Endothelial cell (in vitro differentiated cells): ENCODE data around the gene NUTM2G. TPM values are rescaled to one million over a fixed set of nuclear protein-coding genes. Genes with fewer than 3 reads are reported as not detected.
"Not testable (repeated sequence)": the region's sequence is repeated elsewhere in the genome, so short reads cannot be mapped to it uniquely, and the experiment has no call there.

Source experiments
- DNase-seq: peaks from one replicate; pipeline ENCODE4 v3.0.0; 2021; ENCODE audit warnings: low spot score
- H3K27ac Mint-ChIP-seq: one replicate; pipeline ENCODE4 v1.8.0; 2021; ENCODE audit warnings: mixed read lengths, inconsistent platforms; ENCODE audit not compliant: unreplicated experiment
- H3K27me3 Mint-ChIP-seq: one replicate; pipeline ENCODE4 v1.8.0; 2021; ENCODE audit warnings: mild to moderate bottlenecking, moderate library complexity, mixed read lengths, inconsistent platforms; ENCODE audit not compliant: unreplicated experiment
- H3K36me3 Mint-ChIP-seq: one replicate; pipeline ENCODE4 v1.8.0; 2021; ENCODE audit warnings: mild to moderate bottlenecking, low read depth, mixed read lengths, inconsistent platforms; ENCODE audit not compliant: unreplicated experiment
- H3K4me1 Mint-ChIP-seq: one replicate; pipeline ENCODE4 v1.8.0; 2021; ENCODE audit warnings: mild to moderate bottlenecking, mixed read lengths, inconsistent platforms; ENCODE audit not compliant: unreplicated experiment
- H3K4me3 Mint-ChIP-seq: one replicate; pipeline ENCODE4 v1.8.0; 2021; ENCODE audit warnings: mild to moderate bottlenecking, mixed read lengths, inconsistent platforms; ENCODE audit not compliant: unreplicated experiment
- H3K9me3 Mint-ChIP-seq: one replicate; pipeline ENCODE4 v1.8.0; 2021; ENCODE audit warnings: mixed read lengths, inconsistent platforms; ENCODE audit not compliant: unreplicated experiment
- total RNA-seq: library from RNA; stranded (reverse); fragmentation: NEBNext Ultra II Directional; extraction: Animal tissue kit (Norgen Biotek cat#: 25700); gene quantifications from one replicate; pipeline ENCODE4 v1.2.1, GENCODE V29; 2021; ENCODE audit not compliant: unreplicated experiment

Gene NUTM2G
- total RNA-seq, 1 donor from 2014 or later, result not detected

- H3K27ac Mint-ChIP-seq, H3K36me3 Mint-ChIP-seq, H3K27me3 Mint-ChIP-seq, H3K9me3 Mint-ChIP-seq, H3K4me3 Mint-ChIP-seq, DNase-seq, H3K4me1 Mint-ChIP-seq: not testable (repeated sequence)
Measured at GRCh38 chr9:96935401-96935800, 6.8 kb downstream of the NUTM2G start.

- not testable (repeated sequence) for H3K27me3 Mint-ChIP-seq, H3K4me1 Mint-ChIP-seq, DNase-seq, H3K36me3 Mint-ChIP-seq, H3K27ac Mint-ChIP-seq, H3K9me3 Mint-ChIP-seq
- peak overlapping the region; percentile 79 for H3K4me3 Mint-ChIP-seq
Measured at GRCh38 chr9:96937442-96937841, 8.8 kb downstream of the NUTM2G start.

GRCh38 chr9:96938957-96939665 is 10.5 kb downstream of the NUTM2G start:
- H3K9me3 Mint-ChIP-seq, H3K36me3 Mint-ChIP-seq, H3K27ac Mint-ChIP-seq, H3K4me3 Mint-ChIP-seq, H3K4me1 Mint-ChIP-seq, DNase-seq, H3K27me3 Mint-ChIP-seq: not testable (repeated sequence)

- H3K4me3 Mint-ChIP-seq, H3K4me1 Mint-ChIP-seq, H3K36me3 Mint-ChIP-seq, DNase-seq, H3K27ac Mint-ChIP-seq, H3K9me3 Mint-ChIP-seq, H3K27me3 Mint-ChIP-seq: not testable (repeated sequence)
Measured at GRCh38 chr9:96940982-96941381, 12.3 kb downstream of the NUTM2G start.

DNA sequence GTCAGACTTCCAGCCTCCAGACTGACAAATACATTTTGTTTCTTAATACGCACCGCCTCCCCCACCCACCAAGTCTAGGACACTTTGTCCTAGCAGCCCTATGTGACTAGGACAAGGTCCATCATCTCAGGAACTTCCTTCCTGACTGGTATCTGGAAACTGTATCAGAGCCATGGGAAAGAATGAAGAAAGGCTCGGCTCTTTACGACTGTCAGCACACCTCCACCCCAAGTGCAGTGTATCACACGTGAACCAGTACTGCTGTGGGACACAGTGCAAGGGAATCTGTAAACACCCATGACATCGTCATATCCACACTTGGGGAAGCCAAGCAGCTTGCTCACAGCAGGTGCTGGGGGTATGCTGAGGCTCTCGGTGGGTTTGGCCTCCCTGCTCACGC is 13.0 kb downstream of the NUTM2G start:
- not testable (repeated sequence) for H3K4me3 Mint-ChIP-seq, H3K9me3 Mint-ChIP-seq, DNase-seq, H3K27ac Mint-ChIP-seq, H3K27me3 Mint-ChIP-seq, H3K4me1 Mint-ChIP-seq, H3K36me3 Mint-ChIP-seq

- not testable (repeated sequence) for H3K9me3 Mint-ChIP-seq, H3K4me1 Mint-ChIP-seq, DNase-seq, H3K27me3 Mint-ChIP-seq, H3K36me3 Mint-ChIP-seq, H3K4me3 Mint-ChIP-seq, H3K27ac Mint-ChIP-seq
Measured at GRCh38 chr9:96942181-96942580, 13.5 kb downstream of the NUTM2G start.

DNA sequence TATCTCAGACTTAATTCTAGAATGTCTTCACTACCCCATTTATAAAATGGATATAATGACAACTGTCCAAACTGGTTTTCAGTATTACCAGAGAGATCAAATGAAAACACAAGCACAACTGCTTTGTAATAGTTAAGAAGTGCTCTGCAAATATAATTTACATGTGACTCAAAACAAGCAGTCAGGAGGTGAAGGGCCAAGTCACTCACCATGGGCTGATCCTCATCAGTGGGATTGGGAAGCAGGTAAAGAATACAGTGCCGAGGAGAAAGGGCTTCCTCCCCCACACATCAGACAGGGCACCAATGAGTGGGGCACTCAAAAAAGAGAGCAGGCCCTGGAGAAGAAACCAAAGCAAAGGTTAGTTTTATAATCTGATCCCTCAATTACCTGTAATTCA is 20.7 kb downstream of the NUTM2G start:
- not testable (repeated sequence) for DNase-seq, H3K4me3 Mint-ChIP-seq, H3K4me1 Mint-ChIP-seq, H3K27ac Mint-ChIP-seq, H3K9me3 Mint-ChIP-seq, H3K27me3 Mint-ChIP-seq, H3K36me3 Mint-ChIP-seq

GRCh38 chr9:96950539-96950938 is 21.9 kb downstream of the NUTM2G start:
- not testable (repeated sequence) for H3K27me3 Mint-ChIP-seq, DNase-seq, H3K4me3 Mint-ChIP-seq, H3K27ac Mint-ChIP-seq, H3K36me3 Mint-ChIP-seq, H3K9me3 Mint-ChIP-seq, H3K4me1 Mint-ChIP-seq

DNA sequence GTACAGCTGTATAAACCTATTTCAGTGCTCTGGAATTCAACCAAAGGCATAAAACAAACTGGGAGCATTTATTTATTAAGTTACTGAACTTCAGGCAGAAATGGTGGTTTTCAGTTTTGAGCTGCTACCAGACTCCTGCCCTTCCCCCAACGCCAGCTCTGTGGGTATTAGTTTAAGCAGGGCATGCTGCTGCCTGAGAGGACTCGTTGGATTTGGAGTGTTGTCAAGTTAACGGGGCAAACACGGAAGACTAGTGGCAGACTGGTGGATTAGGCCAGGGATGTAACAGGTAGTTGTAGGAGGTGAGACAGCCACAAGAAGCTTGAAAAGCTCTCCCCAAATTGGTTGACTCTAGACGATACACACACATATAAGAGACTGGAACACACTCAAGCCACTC is 38.9 kb downstream of the NUTM2G start:
- DNase-seq, H3K4me1 Mint-ChIP-seq, H3K36me3 Mint-ChIP-seq, H3K27me3 Mint-ChIP-seq, H3K4me3 Mint-ChIP-seq, H3K9me3 Mint-ChIP-seq: not testable (repeated sequence)
- peak overlapping the region; percentile 14 for H3K27ac Mint-ChIP-seq

DNA sequence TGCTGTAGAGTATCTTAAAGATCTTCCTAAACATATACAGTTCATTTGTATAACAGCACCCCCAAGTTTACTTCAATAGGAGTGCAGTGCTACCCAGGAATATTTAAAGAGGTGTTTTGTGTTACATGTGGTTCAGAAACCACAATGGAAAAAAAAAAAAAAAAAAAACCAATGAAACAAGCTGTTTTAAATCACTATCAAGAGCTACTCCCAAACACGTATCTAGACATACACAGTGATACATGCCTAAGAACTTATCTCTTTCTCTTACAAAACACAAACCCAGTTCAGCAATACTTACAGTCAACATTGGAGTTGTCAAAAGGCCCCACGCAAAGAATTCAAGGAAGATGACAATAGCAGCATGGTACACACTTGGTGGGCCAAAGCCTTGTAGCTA is 43.9 kb downstream of the NUTM2G start:
- not testable (repeated sequence) for H3K4me1 Mint-ChIP-seq, H3K9me3 Mint-ChIP-seq, H3K27me3 Mint-ChIP-seq, H3K27ac Mint-ChIP-seq, H3K4me3 Mint-ChIP-seq, DNase-seq, H3K36me3 Mint-ChIP-seq

GRCh38 chr9:96974037-96974436 is 45.4 kb downstream of the NUTM2G start:
- not testable (repeated sequence) for H3K27ac Mint-ChIP-seq, H3K4me1 Mint-ChIP-seq, H3K36me3 Mint-ChIP-seq, H3K9me3 Mint-ChIP-seq, H3K27me3 Mint-ChIP-seq, DNase-seq, H3K4me3 Mint-ChIP-seq

GRCh38 chr9:96983496-96984122 is 55.0 kb downstream of the NUTM2G start:
- H3K4me3 Mint-ChIP-seq, H3K27me3 Mint-ChIP-seq, DNase-seq, H3K36me3 Mint-ChIP-seq, H3K9me3 Mint-ChIP-seq, H3K27ac Mint-ChIP-seq, H3K4me1 Mint-ChIP-seq: not testable (repeated sequence)
